WTC11 (cell line): ENCODE measurements around the gene RHCG. TPM values are rescaled to one million over a fixed set of nuclear protein-coding genes. Genes with fewer than 3 reads are reported as not detected.

Experiments used
- ATAC-seq: fragments of 200-7000 bp; cut with Tn5 transposase; 2 replicates; pipeline ENCODE4 v1.10.0; 2021; ENCODE audit warnings: mild to moderate bottlenecking, moderate library complexity
- CTCF ChIA-PET: fragments of 300-600 bp; sonication (Branson Sonifier 250); formaldehyde crosslinking; loops from one replicate; lab custom pipeline; 2021; ENCODE audit warnings: antibody characterized with exemption; lab: Charles Lee
- POLR2A ChIA-PET: fragments of 350-600 bp; sonication (Branson Sonifier 250); formaldehyde crosslinking; loops from one replicate; lab custom pipeline; 2021; ENCODE audit warnings: antibody characterized with exemption; lab: Charles Lee
- DNase-seq: peaks from one replicate; pipeline ENCODE4 v3.0.0; 2021; ENCODE audit warnings: low spot score
- H3K27ac Mint-ChIP-seq: 2 replicates; pipeline ENCODE4 v1.8.0; 2021; ENCODE audit warnings: mixed read lengths
- H3K27me3 Mint-ChIP-seq: 2 replicates; pipeline ENCODE4 v1.8.0; 2021; ENCODE audit warnings: low read depth, mild to moderate bottlenecking, moderate library complexity, mixed read lengths
- H3K36me3 Mint-ChIP-seq: 2 replicates; pipeline ENCODE4 v1.8.0; 2021; ENCODE audit warnings: mixed read lengths
- H3K4me1 Mint-ChIP-seq: 2 replicates; pipeline ENCODE4 v1.8.0; 2022; ENCODE audit warnings: mixed read lengths
- H3K4me3 Mint-ChIP-seq: 2 replicates; pipeline ENCODE4 v1.8.0; 2021; ENCODE audit warnings: mild to moderate bottlenecking, moderate library complexity, mixed read lengths
- H3K9me3 Mint-ChIP-seq: 2 replicates; pipeline ENCODE4 v1.8.0; 2021; ENCODE audit warnings: mixed read lengths
- CBFB ChIP-seq: sonication (generic); formaldehyde crosslinking; IDR thresholded peaks from 2 replicates; pipeline ENCODE4 v1.8.1; 2022; ENCODE audit warnings: mild to moderate bottlenecking, low read depth, missing genetic modification reagents
- CREM ChIP-seq: sonication (generic); formaldehyde crosslinking; IDR thresholded peaks from 2 replicates; pipeline ENCODE4 v1.8.1; 2022; ENCODE audit warnings: mild to moderate bottlenecking, missing genetic modification reagents, moderate library complexity
- FOXP1 ChIP-seq: sonication (generic); formaldehyde crosslinking; IDR thresholded peaks from 2 replicates; pipeline ENCODE4 v1.8.0; 2022; ENCODE audit warnings: missing genetic modification reagents, mild to moderate bottlenecking, moderate library complexity, borderline replicate concordance
- GTF2I ChIP-seq: fragments of 250-450 bp; sonication (Bioruptor Pico); conservative IDR thresholded peaks from 2 replicates; pipeline ENCODE4 v1.4.0; 2021; ENCODE audit warnings: mild to moderate bottlenecking
- JUN ChIP-seq: sonication (generic); formaldehyde crosslinking; IDR thresholded peaks from 2 replicates; pipeline ENCODE4 v1.8.0; 2023; ENCODE audit warnings: mild to moderate bottlenecking, missing genetic modification reagents
- MYBL2 ChIP-seq: sonication (generic); formaldehyde crosslinking; IDR thresholded peaks from 2 replicates; pipeline ENCODE4 v1.8.1; 2023; ENCODE audit warnings: mild to moderate bottlenecking, moderate library complexity, missing genetic modification reagents
- NFATC4 ChIP-seq: fragments of 250-450 bp; sonication (Bioruptor Pico); IDR thresholded peaks from 2 replicates; pipeline ENCODE4 v1.9.0; 2021; ENCODE audit warnings: mild to moderate bottlenecking
- NR2C2 ChIP-seq: sonication (generic); formaldehyde crosslinking; IDR thresholded peaks from 2 replicates; pipeline ENCODE4 v1.8.0; 2022; ENCODE audit warnings: mild to moderate bottlenecking, missing genetic modification reagents
- OVOL2 ChIP-seq: fragments of 250-450 bp; sonication (Bioruptor Pico); IDR thresholded peaks from 2 replicates; pipeline ENCODE4 v1.9.0; 2021; ENCODE audit warnings: mild to moderate bottlenecking, borderline replicate concordance
- RELA ChIP-seq: sonication (generic); formaldehyde crosslinking; IDR thresholded peaks from 2 replicates; pipeline ENCODE4 v1.8.1; 2022; ENCODE audit warnings: missing genetic modification reagents, mild to moderate bottlenecking, borderline replicate concordance
- SOX15 ChIP-seq: fragments of 250-450 bp; sonication (Bioruptor Pico); IDR thresholded peaks from 2 replicates; pipeline ENCODE4 v1.9.0; 2021; ENCODE audit warnings: mild to moderate bottlenecking
- TCF7 ChIP-seq: sonication (generic); formaldehyde crosslinking; IDR thresholded peaks from 2 replicates; pipeline ENCODE4 v1.8.0; 2022; ENCODE audit warnings: mild to moderate bottlenecking, low read depth, missing genetic modification reagents, moderate library complexity
- TEAD4 ChIP-seq: sonication (generic); formaldehyde crosslinking; IDR thresholded peaks from 2 replicates; pipeline ENCODE4 v1.8.0; 2022; ENCODE audit warnings: mild to moderate bottlenecking, missing genetic modification reagents
- TP53 ChIP-seq: sonication (generic); formaldehyde crosslinking; IDR thresholded peaks from 2 replicates; pipeline ENCODE4 v1.8.1; 2023; ENCODE audit warnings: mild to moderate bottlenecking, missing genetic modification reagents
- ZNF263 ChIP-seq: sonication (generic); formaldehyde crosslinking; IDR thresholded peaks from 2 replicates; pipeline ENCODE4 v1.8.1; 2022; ENCODE audit warnings: low read depth, mild to moderate bottlenecking, moderate library complexity, missing genetic modification reagents
- total RNA-seq: library from RNA; stranded (reverse); gene quantifications from 3 replicates; pipeline ENCODE4 v1.2.3, GENCODE V29; 2021
- TF ChIP-seq, protein P1 (sequence below): sonication (generic); formaldehyde crosslinking; IDR thresholded peaks from 2 replicates; pipeline ENCODE4 v1.8.1; 2022; ENCODE audit warnings: missing genetic modification reagents, borderline replicate concordance
- TF ChIP-seq, protein P2 (sequence below): sonication (generic); formaldehyde crosslinking; IDR thresholded peaks from 2 replicates; pipeline ENCODE4 v1.8.0; 2022; ENCODE audit warnings: mild to moderate bottlenecking, missing genetic modification reagents
- TF ChIP-seq, protein P3 (sequence below): sonication (generic); formaldehyde crosslinking; IDR thresholded peaks from 2 replicates; pipeline ENCODE4 v1.8.1; 2022; ENCODE audit warnings: mild to moderate bottlenecking, moderate library complexity, missing genetic modification reagents

The RHCG gene
- total RNA-seq, 1 experiment from 2014 or later, result 0.31 TPM

DNA sequence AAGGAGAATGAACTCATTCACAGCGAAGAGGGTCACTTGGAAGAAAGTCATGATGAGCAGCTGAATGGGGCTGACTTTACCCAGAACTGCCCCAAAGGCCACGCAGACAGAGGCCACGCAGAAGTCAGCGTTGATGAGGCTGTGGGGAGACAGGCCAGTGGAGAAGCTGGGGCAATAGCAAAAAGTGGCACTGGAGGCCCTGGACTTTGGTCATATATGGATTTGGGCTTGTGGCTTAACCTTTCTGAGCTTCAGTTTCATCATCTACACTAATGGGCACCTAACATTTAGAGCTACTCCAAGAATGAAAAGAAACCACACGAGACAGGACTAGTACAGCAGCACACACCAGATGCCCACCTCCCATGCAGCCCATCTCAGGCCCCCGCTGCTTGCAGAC, 13.3 kb downstream of the RHCG start:
- no peak for ATAC-seq

DNA sequence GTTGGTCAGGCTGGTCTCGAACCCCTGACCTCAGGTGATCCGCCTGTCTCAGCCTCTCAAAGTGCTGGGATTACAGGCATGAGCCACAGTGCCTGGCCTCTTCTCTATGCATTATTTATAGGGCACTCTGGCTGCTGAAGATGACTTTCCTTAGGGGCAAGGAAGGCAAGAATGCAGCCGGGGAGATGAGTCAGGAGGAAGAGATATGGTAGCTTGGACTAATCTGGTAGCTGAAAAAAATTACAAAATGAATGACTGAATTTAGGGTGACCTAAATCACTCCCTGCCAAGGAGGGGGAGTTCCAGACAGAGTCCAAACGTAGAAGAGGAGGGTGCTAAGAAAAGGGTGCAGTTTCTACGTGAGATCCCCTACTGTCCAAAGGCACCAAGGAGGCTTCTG, 14.2 kb downstream of the RHCG start:
- H3K27me3 Mint-ChIP-seq, result peaks cover 24% of the 10 kb centered on the region
- H3K36me3 Mint-ChIP-seq, result no peaks in the 10 kb centered on the region
- H3K4me3 Mint-ChIP-seq, result no peak overlapping the region
- peaks cover 9% of the 10 kb centered on the region for H3K4me1 Mint-ChIP-seq
- no peak overlapping the region for H3K27ac Mint-ChIP-seq
- H3K9me3 Mint-ChIP-seq, result no peaks in the 10 kb centered on the region
- ChIA-PET CTCF (interaction anchor here (1.2 kb wide), 1 partner anchor 9 kb away, joined by 5 read pairs; no protein-coding TSS in a partner anchor), POLR2A (no interaction called here)
- no peak for ATAC-seq
- TF ChIP-seq CBFB (CRISPR knock-in tag) (no peak), GTF2I (no peak), FOXP1 (no peak), NFATC4 (CRISPR knock-in tag) (no peak), TP53 (CRISPR knock-in tag) (no peak), JUN (CRISPR knock-in tag) (no peak), TEAD4 (CRISPR knock-in tag) (no peak)
- no peak for DNase-seq

More for the DNA sequence above, 13.3 kb downstream of the RHCG start:
- Mint-ChIP-seq H3K4me3 (no peak overlapping the region), H3K4me1 (peaks cover 9% of the 10 kb centered on the region), H3K27ac (no peak overlapping the region), H3K27me3 (peaks cover 32% of the 10 kb centered on the region), H3K9me3 (no peaks in the 10 kb centered on the region), H3K36me3 (no peaks in the 10 kb centered on the region)
- DNase-seq, result no peak
- ChIA-PET CTCF (interaction anchor here (0.5 to 1.4 kb wide), 5 partner anchors 9 to 131 kb away, joined by 3 to 7 read pairs (median 4); partner anchors contain the start of gene RHCG), POLR2A (no interaction called here)
- TF ChIP-seq CREM (CRISPR knock-in tag), result no peak

DNA sequence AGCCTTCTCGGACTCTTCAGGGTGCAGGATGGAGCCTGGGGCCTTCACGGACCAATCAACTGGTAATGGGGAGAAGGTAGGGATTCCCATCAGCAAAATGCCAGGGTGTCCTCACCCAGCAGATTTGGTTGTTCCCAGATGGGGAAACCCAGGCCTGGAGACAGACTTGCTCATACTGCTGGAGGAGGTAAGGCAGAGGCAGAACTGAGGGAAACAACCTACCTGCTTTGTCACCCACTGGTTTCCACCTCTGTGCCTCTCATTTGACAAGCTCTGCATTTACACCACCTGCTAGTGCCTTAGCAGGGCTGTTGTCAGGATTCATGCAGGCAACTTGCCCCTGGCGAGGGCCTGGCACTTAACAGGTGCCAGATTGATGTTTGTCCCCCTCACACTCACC, 15.9 kb downstream of the RHCG start:
- Mint-ChIP-seq H3K9me3 (no peaks in the 10 kb centered on the region), H3K27me3 (peaks cover 19% of the 10 kb centered on the region), H3K27ac (no peak overlapping the region), H3K4me3 (no peak overlapping the region), H3K36me3 (no peaks in the 10 kb centered on the region), H3K4me1 (no peaks in the 10 kb centered on the region)
- DNase-seq, result no peak
- TF ChIP-seq TCF7 (CRISPR knock-in tag), result no peak
- ChIA-PET CTCF (interaction anchor here (0.6 to 2.8 kb wide), 4 partner anchors 16 to 1045 kb away, joined by 3 to 10 read pairs (median 4); partner anchors contain the start of gene RHCG), POLR2A (no interaction called here)
- no peak for ATAC-seq

DNA sequence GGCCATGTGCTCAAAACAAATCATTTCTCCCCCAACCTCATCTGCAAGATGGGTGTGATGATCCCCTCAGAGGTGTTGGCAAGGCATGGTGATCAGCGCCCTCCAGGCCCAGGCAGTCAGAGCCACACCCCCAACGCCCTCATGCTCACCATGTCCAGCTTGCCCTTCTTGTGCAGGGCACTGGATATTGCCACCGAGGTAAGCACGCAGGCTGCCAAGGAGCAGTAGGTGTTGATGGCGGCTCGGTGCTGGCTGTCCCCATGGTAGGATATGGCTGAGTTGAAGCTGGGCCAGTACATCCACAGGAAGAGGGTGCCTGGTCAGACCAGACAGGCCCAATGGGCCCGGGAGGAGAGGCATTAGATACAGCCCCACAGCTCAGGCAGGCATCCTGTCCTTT, 17.2 kb downstream of the RHCG start:
- ATAC-seq (no peak), DNase-seq (no peak)
- Mint-ChIP-seq H3K27me3 (peaks cover 30% of the 10 kb centered on the region), H3K4me1 (no peaks in the 10 kb centered on the region), H3K9me3 (no peaks in the 10 kb centered on the region), H3K27ac (no peak overlapping the region), H3K36me3 (no peaks in the 10 kb centered on the region), H3K4me3 (no peak overlapping the region)
- ChIA-PET CTCF (interaction anchor here (1.0 to 2.8 kb wide), 5 partner anchors 13 to 121 kb away, joined by 3 to 10 read pairs (median 6); partner anchors contain the start of gene RHCG), POLR2A (no interaction called here)
- TF ChIP-seq OVOL2 (CRISPR knock-in tag) (no peak), RELA (CRISPR knock-in tag) (no peak), NR2C2 (CRISPR knock-in tag) (no peak), MYBL2 (CRISPR knock-in tag) (no peak), ZNF263 (no peak), SOX15 (CRISPR knock-in tag) (no peak)
- TF ChIP-seq, protein P1, sequence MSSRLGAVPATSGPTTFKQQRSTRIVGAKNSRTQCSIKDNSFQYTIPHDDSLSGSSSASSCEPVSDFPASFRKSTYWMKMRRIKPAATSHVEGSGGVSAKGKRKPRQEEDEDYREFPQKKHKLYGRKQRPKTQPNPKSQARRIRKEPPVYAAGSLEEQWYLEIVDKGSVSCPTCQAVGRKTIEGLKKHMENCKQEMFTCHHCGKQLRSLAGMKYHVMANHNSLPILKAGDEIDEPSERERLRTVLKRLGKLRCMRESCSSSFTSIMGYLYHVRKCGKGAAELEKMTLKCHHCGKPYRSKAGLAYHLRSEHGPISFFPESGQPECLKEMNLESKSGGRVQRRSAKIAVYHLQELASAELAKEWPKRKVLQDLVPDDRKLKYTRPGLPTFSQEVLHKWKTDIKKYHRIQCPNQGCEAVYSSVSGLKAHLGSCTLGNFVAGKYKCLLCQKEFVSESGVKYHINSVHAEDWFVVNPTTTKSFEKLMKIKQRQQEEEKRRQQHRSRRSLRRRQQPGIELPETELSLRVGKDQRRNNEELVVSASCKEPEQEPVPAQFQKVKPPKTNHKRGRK, result no peak
- TF ChIP-seq, protein P2, sequence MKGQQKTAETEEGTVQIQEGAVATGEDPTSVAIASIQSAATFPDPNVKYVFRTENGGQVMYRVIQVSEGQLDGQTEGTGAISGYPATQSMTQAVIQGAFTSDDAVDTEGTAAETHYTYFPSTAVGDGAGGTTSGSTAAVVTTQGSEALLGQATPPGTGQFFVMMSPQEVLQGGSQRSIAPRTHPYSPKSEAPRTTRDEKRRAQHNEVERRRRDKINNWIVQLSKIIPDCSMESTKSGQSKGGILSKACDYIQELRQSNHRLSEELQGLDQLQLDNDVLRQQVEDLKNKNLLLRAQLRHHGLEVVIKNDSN, result no peak
- TF ChIP-seq, protein P3, sequence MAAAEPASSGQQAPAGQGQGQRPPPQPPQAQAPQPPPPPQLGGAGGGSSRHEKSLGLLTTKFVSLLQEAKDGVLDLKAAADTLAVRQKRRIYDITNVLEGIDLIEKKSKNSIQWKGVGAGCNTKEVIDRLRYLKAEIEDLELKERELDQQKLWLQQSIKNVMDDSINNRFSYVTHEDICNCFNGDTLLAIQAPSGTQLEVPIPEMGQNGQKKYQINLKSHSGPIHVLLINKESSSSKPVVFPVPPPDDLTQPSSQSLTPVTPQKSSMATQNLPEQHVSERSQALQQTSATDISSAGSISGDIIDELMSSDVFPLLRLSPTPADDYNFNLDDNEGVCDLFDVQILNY (CRISPR knock-in tag), result no peak
